Osteoblast (primary cell): ENCODE measurements around the gene PRELID2. TPM values are rescaled to one million over a fixed set of nuclear protein-coding genes. Genes with fewer than 3 reads are reported as not detected.
A peak's percentile ranks its signal among the peaks of the same experiment; 100 is the strongest.

Experiments
- DNase-seq: peaks from one replicate; pipeline ENCODE4 v3.0.0; 2011; ENCODE audit warnings: low spot score, mixed read lengths; ENCODE audit not compliant: insufficient read length; ENCODE audit errors: missing footprints
- H2AFZ ChIP-seq: 2 replicates; pipeline ENCODE4 v1.6.0; 2011; ENCODE audit warnings: mild to moderate bottlenecking, low read length
- H3K27ac ChIP-seq: 2 replicates; pipeline ENCODE4 v1.5.1; 2011; ENCODE audit warnings: mild to moderate bottlenecking, low read depth, low read length, moderate library complexity
- H3K27me3 ChIP-seq: 2 replicates; pipeline ENCODE4 v1.6.0; 2012; ENCODE audit warnings: mild to moderate bottlenecking, control low read depth, inconsistent platforms, low read length, moderate library complexity; ENCODE audit not compliant: insufficient read depth
- H3K36me3 ChIP-seq: 2 replicates; pipeline ENCODE4 v1.5.1; 2011; ENCODE audit warnings: mild to moderate bottlenecking, low read length, control low read depth, moderate library complexity; ENCODE audit not compliant: insufficient read depth
- H3K4me1 ChIP-seq: 2 replicates; pipeline ENCODE4 v1.5.1; 2011; ENCODE audit warnings: mild to moderate bottlenecking, low read length, control low read depth, moderate library complexity; ENCODE audit not compliant: insufficient read depth
- H3K4me2 ChIP-seq: 2 replicates; pipeline ENCODE4 v1.6.0; 2011; ENCODE audit warnings: mild to moderate bottlenecking, low read length; ENCODE audit not compliant: insufficient read depth
- H3K4me3 ChIP-seq: fragments of 200-600 bp; sonication (generic); 3 replicates; pipeline ENCODE4 v1.5.1; 2012; ENCODE audit warnings: mild to moderate bottlenecking, low read length, inconsistent platforms; ENCODE audit not compliant: insufficient read depth
- H3K79me2 ChIP-seq: 2 replicates; pipeline ENCODE4 v1.6.0; 2012; ENCODE audit warnings: mild to moderate bottlenecking, low read length, control low read depth, inconsistent platforms; ENCODE audit not compliant: insufficient read depth
- H3K9me3 ChIP-seq: 2 replicates; pipeline ENCODE4 v1.5.1; 2011; ENCODE audit warnings: low read depth, low read length, control low read depth
- H4K20me1 ChIP-seq: 2 replicates; pipeline ENCODE4 v1.6.0; 2012; ENCODE audit warnings: mild to moderate bottlenecking, low read length, control low read depth; ENCODE audit not compliant: insufficient read depth
- total RNA-seq: library from RNA; depleted of rRNA; stranded (reverse); fragments of >200 nt; gene quantifications from 2 replicates; pipeline ENCODE4 v1.2.3, GENCODE V29; 2012
- TF ChIP-seq, protein P1 (sequence below): IDR thresholded peaks from 2 replicates; pipeline ENCODE4 v1.5.1; 2011; ENCODE audit warnings: mild to moderate bottlenecking, low read depth, low read length, moderate library complexity; ENCODE audit errors: extremely low read depth

Gene PRELID2
- total RNA-seq: 18.0 and 19.5 TPM in 2 replicates

DNA sequence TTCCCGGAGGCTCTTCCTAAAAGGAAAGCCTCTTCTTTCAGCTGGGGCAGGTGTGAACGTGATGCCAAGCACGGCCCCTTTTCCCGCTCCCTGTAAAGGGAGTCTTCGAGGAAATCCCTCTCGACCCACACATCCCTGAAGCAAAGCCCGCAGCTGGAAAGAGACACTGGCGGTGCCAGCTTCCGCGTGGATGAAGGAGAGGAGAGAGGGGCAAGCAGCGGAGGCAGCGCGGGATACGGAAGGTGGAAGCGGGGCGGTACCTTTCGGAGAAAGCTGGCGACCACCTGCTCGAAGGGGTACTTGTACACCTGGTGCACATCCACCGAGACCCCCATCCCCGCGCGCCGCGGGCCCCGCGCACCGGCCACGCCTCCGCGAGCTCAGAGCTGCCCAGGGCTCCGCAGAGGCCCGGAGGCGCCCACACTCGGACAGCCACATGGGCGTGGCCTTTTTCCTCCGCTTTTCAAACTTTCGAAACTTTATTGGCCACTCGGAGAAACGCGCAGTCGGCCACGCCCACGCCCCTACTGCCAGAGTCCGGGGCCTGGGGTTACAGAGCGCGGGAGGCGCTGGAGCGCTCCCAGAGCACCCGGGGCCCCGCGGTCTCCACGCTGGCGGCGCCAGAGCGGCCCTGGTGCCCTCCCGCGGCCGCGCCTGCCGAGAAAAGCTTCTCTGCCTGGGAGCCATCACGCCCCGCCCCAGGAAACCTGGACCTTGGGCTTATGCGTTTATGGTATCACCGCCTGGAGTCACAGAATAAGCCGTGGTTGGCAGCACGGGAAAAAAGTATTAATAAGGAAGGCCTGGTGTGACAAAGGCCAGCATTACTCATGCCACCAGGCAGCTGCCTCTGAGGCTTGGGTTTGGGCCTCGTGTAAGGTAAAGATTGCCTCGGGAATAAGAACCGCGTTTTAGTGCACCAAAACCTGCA is at the start of gene PRELID2:
TSS of gene PRELID2 (minus strand) at position 426 of the 931 bp plus-strand sequence. CDS start at position 335, 91 bp downstream.
- peak within 1 kb of the TSS; percentile 79 for H3K4me3 ChIP-seq
- peaks cover 16% of the 10 kb centered on the region for H3K79me2 ChIP-seq
- H3K4me2 ChIP-seq: peak within 1 kb of the TSS; percentile 81
- TF ChIP-seq, protein P1, sequence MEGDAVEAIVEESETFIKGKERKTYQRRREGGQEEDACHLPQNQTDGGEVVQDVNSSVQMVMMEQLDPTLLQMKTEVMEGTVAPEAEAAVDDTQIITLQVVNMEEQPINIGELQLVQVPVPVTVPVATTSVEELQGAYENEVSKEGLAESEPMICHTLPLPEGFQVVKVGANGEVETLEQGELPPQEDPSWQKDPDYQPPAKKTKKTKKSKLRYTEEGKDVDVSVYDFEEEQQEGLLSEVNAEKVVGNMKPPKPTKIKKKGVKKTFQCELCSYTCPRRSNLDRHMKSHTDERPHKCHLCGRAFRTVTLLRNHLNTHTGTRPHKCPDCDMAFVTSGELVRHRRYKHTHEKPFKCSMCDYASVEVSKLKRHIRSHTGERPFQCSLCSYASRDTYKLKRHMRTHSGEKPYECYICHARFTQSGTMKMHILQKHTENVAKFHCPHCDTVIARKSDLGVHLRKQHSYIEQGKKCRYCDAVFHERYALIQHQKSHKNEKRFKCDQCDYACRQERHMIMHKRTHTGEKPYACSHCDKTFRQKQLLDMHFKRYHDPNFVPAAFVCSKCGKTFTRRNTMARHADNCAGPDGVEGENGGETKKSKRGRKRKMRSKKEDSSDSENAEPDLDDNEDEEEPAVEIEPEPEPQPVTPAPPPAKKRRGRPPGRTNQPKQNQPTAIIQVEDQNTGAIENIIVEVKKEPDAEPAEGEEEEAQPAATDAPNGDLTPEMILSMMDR: no peak
- H3K27me3 ChIP-seq: no peaks in the 10 kb centered on the region
- H3K4me1 ChIP-seq: peaks cover 27% of the 10 kb centered on the region
- DNase-seq: peak; percentile 92
- H3K36me3 ChIP-seq: no peaks in the 10 kb centered on the region
- H3K9me3 ChIP-seq: no peaks in the 10 kb centered on the region
- H3K27ac ChIP-seq: peak within 1 kb of the TSS; percentile 40
- H2AFZ ChIP-seq: peak within 1 kb of the TSS; percentile 93
- H4K20me1 ChIP-seq: no peaks in the 10 kb centered on the region

DNA sequence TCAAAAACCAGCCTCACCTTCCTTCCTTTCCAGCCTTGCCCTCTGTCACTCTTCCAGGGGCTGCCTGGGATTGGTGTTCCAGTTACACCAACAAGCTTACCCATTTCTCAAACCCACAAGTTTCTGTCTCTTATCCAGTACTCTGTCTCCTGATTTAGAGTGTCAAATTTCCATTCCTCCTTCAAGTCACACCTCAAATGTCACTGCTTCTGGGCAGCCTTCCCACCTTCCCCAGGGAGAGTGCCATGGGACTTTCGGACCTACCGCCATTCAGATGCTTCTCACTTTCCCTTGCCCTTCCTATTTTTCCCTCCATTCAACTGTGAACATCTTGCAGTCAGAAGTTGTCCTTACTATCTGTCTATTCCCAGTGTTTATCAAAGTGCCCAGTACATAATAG is 39.6 kb upstream of the PRELID2 start:
- Histone ChIP-seq H3K27me3 (peaks cover 3% of the 10 kb centered on the region), H3K4me2 (no peak overlapping the region)
- TF ChIP-seq, protein P1: no peak

DNA sequence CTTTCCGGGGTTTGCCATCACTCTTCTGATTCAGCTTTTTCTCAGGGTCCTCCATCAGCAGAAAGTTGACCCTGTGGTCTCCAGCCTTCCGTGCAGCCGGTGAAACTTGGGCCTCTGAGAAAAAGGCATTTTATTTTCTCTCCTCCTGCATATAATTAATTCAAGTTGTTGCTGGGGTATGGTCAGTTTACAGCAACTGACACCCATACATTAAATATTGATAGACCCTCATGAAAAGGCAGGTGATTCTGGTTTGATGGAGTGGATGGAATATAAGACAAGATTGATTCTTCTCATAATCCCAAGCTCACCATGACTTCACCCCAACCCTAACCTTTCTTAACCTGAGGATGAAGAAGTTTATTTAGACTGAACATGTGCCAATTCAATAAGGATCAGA is 37.8 kb upstream of the PRELID2 start, which contains the start of gene GRXCR2:
TSS of gene GRXCR2 (minus strand) at position 101 of the 400 bp plus-strand sequence. CDS start at position 55, 46 bp downstream.
- no peak within 1 kb of the TSS for H3K4me2 ChIP-seq
- peaks cover 3% of the 10 kb centered on the region for H3K27me3 ChIP-seq
- H3K9me3 ChIP-seq: no peaks in the 10 kb centered on the region
- TF ChIP-seq, protein P1: no peak
- no peak within 1 kb of the TSS for H2AFZ ChIP-seq
- no peak within 1 kb of the TSS for H3K27ac ChIP-seq
- H4K20me1 ChIP-seq: no peaks in the 10 kb centered on the region
- H3K36me3 ChIP-seq: no peaks in the 10 kb centered on the region
- H3K79me2 ChIP-seq: no peaks in the 10 kb centered on the region
- no peaks in the 10 kb centered on the region for H3K4me1 ChIP-seq
- DNase-seq: no peak
- no peak within 1 kb of the TSS for H3K4me3 ChIP-seq

More for the DNA sequence above, 39.6 kb upstream of the PRELID2 start:
- Histone ChIP-seq H3K4me1 (no peaks in the 10 kb centered on the region), H3K9me3 (no peaks in the 10 kb centered on the region), H2AFZ (no peak overlapping the region), H3K27ac (no peak overlapping the region), H3K79me2 (no peaks in the 10 kb centered on the region), H3K36me3 (no peaks in the 10 kb centered on the region), H4K20me1 (no peaks in the 10 kb centered on the region), H3K4me3 (no peak overlapping the region)
- no peak for DNase-seq

DNA sequence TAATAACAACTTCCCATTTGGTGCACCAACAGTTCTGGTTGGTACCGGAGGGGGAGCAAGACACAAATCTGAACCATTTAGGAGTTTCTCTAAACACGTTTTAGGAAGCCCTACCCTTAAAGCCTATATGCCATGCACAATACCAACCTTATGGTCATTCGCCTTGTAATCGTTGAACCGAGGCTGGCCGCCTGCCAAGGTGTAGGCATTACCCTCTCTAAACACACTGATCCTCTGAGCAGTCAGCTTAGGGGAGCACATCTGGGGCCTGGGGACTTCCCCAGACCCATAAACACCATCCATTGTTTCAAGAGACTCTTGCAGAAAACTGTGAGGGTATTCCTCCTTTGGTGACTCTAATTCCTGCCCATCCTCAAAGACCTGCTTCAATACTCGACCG is 37.3 kb upstream of the PRELID2 start:
- Histone ChIP-seq H4K20me1 (no peaks in the 10 kb centered on the region), H3K4me2 (no peak overlapping the region), H3K79me2 (no peaks in the 10 kb centered on the region), H2AFZ (no peak overlapping the region), H3K9me3 (no peaks in the 10 kb centered on the region), H3K36me3 (no peaks in the 10 kb centered on the region), H3K4me3 (no peak overlapping the region), H3K27ac (no peak overlapping the region), H3K4me1 (no peaks in the 10 kb centered on the region), H3K27me3 (peaks cover 3% of the 10 kb centered on the region)
- TF ChIP-seq, protein P1: peak; percentile 12
- no peak for DNase-seq
